ACC112 (cell line): ENCODE data around the gene CBFA2T2.
"Not testable (repeated sequence)": the region's sequence is repeated elsewhere in the genome, so short reads cannot be mapped to it uniquely, and the experiment has no call there.

ENCODE experiments used
- H2AFZ ChIP-seq: fragments of 200-600 bp; sonication (generic); one replicate; pipeline ENCODE4 v1.6.0; 2017; ENCODE audit warnings: antibody characterized with exemption, low read length; ENCODE audit not compliant: unreplicated experiment
- H3K27ac ChIP-seq: fragments of 200-600 bp; sonication (generic); 2 replicates; pipeline ENCODE4 v1.5.1; 2014; ENCODE audit warnings: low read depth, mild to moderate bottlenecking, antibody characterized with exemption, low read length, moderate library complexity
- H3K27me3 ChIP-seq: fragments of 200-600 bp; sonication (generic); 2 replicates; pipeline ENCODE4 v1.6.1; 2014; ENCODE audit warnings: mild to moderate bottlenecking, antibody characterized with exemption, low read length, moderate library complexity, mixed read lengths; ENCODE audit not compliant: insufficient read depth
- H3K36me3 ChIP-seq: fragments of 200-600 bp; sonication (generic); 2 replicates; pipeline ENCODE4 v1.6.1; 2016; ENCODE audit warnings: mild to moderate bottlenecking, antibody characterized with exemption, low read length, moderate library complexity, mixed read lengths; ENCODE audit not compliant: insufficient read depth
- H3K4me1 ChIP-seq: fragments of 200-600 bp; sonication (generic); one replicate; pipeline ENCODE4 v1.6.1; 2016; ENCODE audit warnings: low read length, mixed read lengths; ENCODE audit not compliant: insufficient read depth, unreplicated experiment, control insufficient read depth
- H3K4me3 ChIP-seq: fragments of 200-600 bp; sonication (generic); 2 replicates; pipeline ENCODE4 v1.5.1; 2014; ENCODE audit warnings: mild to moderate bottlenecking, low read depth, low read length
- H3K79me2 ChIP-seq: fragments of 200-600 bp; sonication (generic); one replicate; pipeline ENCODE4 v1.6.0; 2016; ENCODE audit warnings: low read length; ENCODE audit not compliant: control insufficient read depth, unreplicated experiment, insufficient read depth

The CBFA2T2 gene

DNA sequence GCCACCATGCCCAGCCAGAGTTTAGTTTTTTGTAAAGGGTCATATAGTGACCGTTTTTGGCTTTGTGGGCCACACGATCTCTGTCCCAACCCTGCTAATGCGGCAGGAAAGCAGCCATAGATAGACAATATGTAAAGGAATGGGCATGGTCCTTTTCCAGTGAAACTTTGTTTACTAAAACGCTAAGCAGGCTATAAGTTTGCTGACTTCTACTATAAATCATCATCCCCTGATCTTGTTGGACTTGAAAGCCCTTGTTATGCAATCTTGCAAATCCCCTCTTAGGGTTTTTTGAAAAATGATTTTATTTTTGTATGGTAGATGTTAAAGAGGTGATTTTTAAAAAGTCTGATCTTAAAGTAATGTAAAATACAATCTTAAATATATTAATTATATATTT is 63.6 kb downstream of the CBFA2T2 start:
- no peak overlapping the region for H3K27ac ChIP-seq
- no peaks in the 10 kb centered on the region for H3K79me2 ChIP-seq

DNA sequence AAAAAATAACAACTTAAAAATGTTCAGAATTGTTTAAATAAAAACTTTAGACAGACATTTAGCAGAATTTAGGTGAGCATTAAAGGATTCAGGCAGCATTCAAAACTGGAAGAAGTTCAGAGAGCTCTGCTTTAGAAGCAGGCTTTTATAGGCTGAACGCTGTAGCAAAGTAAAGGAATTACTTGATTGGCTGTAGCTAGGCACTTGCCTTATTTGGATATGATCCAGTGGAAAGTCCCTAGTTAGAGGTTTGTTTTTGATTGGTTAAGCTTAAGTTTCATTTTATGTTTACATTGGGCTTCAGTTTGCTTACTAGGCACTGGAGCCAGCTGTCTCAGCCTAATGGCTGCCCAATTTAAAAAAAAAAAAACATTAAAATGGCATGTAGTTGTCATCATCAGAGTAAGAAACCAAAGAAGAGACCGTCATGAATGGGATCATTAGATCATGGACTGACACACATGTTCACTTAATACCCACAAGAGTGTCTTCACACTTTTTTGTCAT is 65.1 kb downstream of the CBFA2T2 start:
- H3K79me2 ChIP-seq, result no peaks in the 10 kb centered on the region
- peak overlapping the region; percentile 38 for H2AFZ ChIP-seq
- H3K27me3 ChIP-seq, result no peaks in the 10 kb centered on the region
- peak overlapping the region; percentile 2; the same call in 1 of the 2 replicates for H3K4me3 ChIP-seq
- peak overlapping the region; percentile 43 for H3K27ac ChIP-seq
- H3K36me3 ChIP-seq, result no peaks in the 10 kb centered on the region
- H3K4me1 ChIP-seq, result peaks cover 7% of the 10 kb centered on the region

More for the DNA sequence above, 63.6 kb downstream of the CBFA2T2 start:
- Histone ChIP-seq H3K4me3 (no peak overlapping the region), H3K27me3 (no peaks in the 10 kb centered on the region), H2AFZ (no peak overlapping the region), H3K36me3 (no peaks in the 10 kb centered on the region), H3K4me1 (peaks cover 7% of the 10 kb centered on the region)

DNA sequence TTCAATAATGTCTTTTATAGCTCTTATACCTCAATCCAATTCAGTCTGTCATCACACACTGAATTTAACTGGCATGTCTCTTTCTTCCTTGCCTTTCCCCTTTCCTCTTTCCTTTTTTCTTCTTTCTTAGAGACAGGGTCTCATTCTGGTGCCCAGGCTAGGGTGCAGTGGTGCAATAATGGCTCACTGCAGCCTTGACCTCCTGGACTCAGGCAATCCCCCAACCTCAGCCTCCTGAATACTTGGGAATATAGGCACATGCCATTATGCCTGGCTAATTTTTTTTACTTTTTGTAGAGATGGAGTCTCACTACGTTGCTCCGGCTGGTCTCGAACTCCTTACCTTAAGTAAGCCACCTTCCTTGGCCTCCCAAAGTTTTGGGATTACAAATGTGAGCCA is 65.9 kb downstream of the CBFA2T2 start:
- Histone ChIP-seq H3K27ac (no peak overlapping the region; the same call in 1 of the 2 replicates), H3K4me3 (0 out of 2 replicates have a peak overlapping the region, but pooled peaks have one; percentile 2), H2AFZ (peak overlapping the region; percentile 38), H3K36me3 (no peaks in the 10 kb centered on the region), H3K27me3 (no peaks in the 10 kb centered on the region), H3K4me1 (peaks cover 7% of the 10 kb centered on the region), H3K79me2 (no peaks in the 10 kb centered on the region)

DNA sequence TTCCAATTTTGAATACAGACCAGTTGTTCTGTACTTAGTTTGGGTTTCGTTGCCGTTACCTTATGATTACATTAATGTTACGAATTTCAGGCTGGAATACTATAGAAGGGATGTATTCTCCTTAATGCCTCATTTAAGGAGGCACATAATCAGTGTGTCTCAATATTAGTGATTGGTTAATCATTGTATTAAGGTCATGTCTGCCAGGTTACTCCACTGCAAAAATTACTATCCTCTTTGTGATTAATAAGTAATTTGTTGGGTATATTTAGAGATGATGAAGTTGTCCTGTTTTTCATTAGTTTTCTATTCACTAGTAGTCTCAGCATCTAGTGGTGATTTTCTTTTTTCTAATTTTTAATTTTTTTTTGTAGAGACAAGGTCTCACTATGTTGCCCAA is 66.3 kb downstream of the CBFA2T2 start:
- H3K4me1 ChIP-seq, result peaks cover 7% of the 10 kb centered on the region
- H3K36me3 ChIP-seq, result no peaks in the 10 kb centered on the region
- no peak overlapping the region for H3K27ac ChIP-seq
- H3K4me3 ChIP-seq, result no peak overlapping the region
- no peak overlapping the region for H2AFZ ChIP-seq
- no peaks in the 10 kb centered on the region for H3K79me2 ChIP-seq
- H3K27me3 ChIP-seq, result no peaks in the 10 kb centered on the region

DNA sequence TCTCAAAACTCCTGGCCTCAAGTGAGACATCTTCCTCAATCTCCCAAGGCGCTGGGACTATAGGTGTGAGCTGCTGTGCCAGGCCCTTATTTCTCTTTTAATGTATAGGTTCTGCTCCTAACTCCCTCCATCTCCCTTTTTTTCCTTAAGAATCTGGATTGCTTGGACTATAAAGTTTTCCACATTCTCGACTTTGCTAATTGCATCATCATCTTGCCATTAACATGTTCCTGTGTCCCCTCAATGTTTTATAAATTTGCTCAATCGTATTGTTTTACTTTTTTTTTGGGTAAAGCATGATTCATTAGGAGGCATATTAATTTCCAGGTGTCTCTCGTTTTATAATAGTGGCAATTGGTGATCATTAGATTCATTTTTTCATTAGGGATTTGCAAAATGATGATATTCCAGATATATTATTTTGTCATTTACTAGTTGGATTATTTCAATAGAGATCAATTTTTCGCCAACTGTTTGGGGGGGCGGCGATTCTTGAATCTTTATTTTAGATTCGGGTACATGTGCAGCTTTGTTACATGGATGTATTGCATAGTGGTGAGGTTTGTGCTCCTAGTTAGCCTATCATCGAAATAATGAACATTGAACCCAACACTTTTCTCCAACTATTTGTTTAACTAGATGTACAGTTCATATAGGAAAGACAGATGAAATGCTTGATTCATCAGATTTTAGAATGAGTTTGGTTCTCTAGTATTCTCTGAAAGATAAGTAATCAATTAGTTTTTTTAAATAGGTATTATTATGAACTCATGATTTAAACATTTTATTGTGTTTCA is 68.7 kb downstream of the CBFA2T2 start:
- Histone ChIP-seq H3K36me3 (no peaks in the 10 kb centered on the region), H3K79me2 (no peaks in the 10 kb centered on the region), H3K27ac (no peak overlapping the region), H3K4me3 (no peak overlapping the region), H2AFZ (no peak overlapping the region), H3K4me1 (peaks cover 16% of the 10 kb centered on the region), H3K27me3 (no peaks in the 10 kb centered on the region)

DNA sequence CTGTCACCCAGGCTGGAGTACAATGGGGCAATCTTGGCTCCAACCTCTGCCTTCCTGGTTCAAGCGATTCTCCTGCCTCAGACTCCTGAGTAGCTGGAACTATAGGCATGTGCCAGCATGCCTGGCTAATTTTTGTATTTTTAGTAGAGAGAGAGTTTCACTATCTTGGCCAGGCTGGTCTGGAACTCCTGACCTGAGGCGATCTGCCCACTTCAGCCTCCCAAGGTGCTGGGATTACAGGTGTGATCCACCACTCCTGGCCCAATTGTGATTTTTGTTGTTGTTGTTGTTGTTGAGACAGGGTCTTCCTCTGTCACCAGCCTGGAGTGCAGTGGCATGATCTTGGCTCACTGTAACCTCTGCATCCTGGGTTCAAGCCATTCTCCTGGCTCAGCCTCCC is 69.3 kb downstream of the CBFA2T2 start:
- H2AFZ ChIP-seq, result no peak overlapping the region
- H3K4me1 ChIP-seq, result peaks cover 16% of the 10 kb centered on the region
- no peak overlapping the region for H3K27ac ChIP-seq
- H3K79me2 ChIP-seq, result no peaks in the 10 kb centered on the region
- no peak overlapping the region for H3K4me3 ChIP-seq
- H3K36me3 ChIP-seq, result no peaks in the 10 kb centered on the region
- no peaks in the 10 kb centered on the region for H3K27me3 ChIP-seq

DNA sequence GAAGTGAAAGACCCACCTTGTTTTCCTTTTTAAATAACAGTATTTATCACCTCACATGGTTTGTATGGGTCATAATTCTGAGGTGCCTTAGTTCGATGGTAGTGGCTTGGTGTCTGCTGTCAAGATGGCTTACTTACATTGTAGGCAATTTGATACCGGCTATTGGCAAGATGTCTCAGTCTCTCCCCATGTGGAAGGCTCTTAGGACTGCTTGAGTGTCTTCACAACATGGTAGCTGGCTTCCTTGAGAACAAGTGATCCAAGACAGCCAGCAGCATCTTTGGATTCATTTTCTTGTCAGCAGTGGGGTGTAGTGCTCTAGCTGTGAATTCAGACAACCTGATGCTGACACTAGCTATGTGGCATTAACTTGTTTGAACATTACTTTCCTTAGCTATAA is 70.1 kb downstream of the CBFA2T2 start:
- Histone ChIP-seq H3K4me3 (no peak overlapping the region), H3K79me2 (no peaks in the 10 kb centered on the region), H3K4me1 (peaks cover 16% of the 10 kb centered on the region), H3K27ac (no peak overlapping the region), H3K36me3 (no peaks in the 10 kb centered on the region), H2AFZ (no peak overlapping the region), H3K27me3 (no peaks in the 10 kb centered on the region)

DNA sequence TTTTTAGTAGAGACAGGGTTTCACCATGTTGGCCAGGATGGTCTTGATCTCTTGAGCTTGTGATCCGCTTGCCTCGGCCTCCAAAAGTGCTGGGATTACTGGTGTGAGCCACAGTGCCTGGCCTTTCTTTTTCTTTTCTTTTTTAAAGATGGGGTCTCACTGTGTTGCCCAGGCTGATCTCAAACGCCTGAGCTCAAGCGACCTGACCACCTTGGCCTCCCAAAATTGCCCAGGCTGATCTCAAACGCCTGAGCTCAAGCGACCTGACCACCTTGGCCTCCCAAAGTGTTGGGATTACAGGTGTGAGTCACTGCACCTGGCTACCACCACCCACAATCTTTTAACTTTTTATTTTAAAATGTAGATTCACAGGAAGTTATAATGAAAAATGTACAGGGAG is 71.2 kb downstream of the CBFA2T2 start:
- H3K27ac ChIP-seq, H3K4me1 ChIP-seq, H3K36me3 ChIP-seq, H3K79me2 ChIP-seq, H3K4me3 ChIP-seq, H3K27me3 ChIP-seq, H2AFZ ChIP-seq: not testable (repeated sequence)

DNA sequence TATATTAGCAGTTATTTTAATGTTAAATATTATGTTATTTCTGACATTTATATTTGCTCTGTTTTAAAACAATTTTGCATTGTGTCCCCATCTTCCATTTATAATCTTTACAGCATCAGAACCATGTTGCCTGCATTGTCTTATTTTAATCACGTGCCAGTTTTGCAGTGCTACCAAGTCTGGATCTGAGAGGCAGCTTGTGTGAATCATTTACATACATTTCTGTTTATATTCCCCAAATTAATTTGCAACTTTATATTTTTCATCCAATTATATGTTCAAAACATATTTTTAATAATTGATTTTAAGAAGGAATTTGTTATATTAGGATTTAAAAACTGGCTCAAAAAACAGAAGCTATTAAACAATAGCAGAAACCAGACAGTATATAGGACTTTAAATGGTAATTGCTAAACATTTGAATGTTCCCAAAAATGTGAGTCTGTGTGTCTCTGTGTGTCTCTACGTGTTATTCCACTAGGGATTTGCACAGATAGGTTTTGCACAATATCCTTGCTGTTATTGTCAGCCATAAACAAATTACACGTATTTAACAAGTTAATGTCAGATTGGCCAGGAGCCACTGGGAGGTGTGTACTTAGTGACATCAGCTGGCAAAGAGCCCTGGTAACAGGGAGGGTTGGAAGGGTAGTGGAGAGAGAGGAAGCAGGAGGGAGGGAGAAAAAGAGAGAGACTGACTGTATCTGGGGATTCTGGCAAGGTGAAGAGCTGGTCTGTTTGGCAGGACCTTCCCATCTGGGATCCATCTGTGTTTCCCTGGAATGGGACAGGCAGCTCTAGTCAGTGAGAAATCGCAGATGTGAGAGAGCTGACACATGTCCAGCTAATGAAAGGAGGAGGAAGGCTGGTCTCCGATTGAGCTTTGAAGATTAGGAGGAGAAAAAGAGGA is 72.1 kb downstream of the CBFA2T2 start:
- no peaks in the 10 kb centered on the region for H3K36me3 ChIP-seq
- H3K4me3 ChIP-seq, result peak overlapping the region; percentile 1; the same call in 1 of the 2 replicates
- no peak overlapping the region for H3K27ac ChIP-seq
- H2AFZ ChIP-seq, result no peak overlapping the region
- H3K79me2 ChIP-seq, result no peaks in the 10 kb centered on the region
- H3K4me1 ChIP-seq, result peaks cover 9% of the 10 kb centered on the region
- H3K27me3 ChIP-seq, result no peaks in the 10 kb centered on the region

DNA sequence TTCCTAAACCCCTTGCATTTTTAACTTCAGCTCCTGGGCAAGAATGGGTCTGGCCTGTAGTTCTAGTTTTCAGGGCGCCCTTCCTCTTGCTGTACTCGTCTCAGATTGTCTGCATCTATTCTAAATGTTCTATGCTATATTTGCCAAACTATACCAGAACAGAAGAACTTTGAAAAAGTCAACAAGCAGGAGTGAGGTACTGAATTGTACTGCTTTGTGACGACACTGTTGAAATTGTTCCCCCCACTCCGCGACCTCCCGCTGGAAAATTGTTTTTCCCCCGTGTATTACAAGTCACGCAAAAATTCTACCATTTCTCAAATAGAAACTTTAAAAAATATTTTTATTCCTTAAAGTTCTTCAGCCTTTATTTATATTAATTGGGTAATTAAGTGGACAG is 73.9 kb downstream of the CBFA2T2 start:
- Histone ChIP-seq H3K79me2 (no peaks in the 10 kb centered on the region), H3K4me3 (no peak overlapping the region), H3K27ac (no peak overlapping the region), H3K36me3 (no peaks in the 10 kb centered on the region), H3K4me1 (peaks cover 10% of the 10 kb centered on the region), H3K27me3 (no peaks in the 10 kb centered on the region), H2AFZ (no peak overlapping the region)
